Central memory CD8-positive, alpha-beta T cell (primary cell): ENCODE data around the gene BTBD16.

Experiments
- ATAC-seq: fragments of 150-1000 bp; cut with Tn5 transposase; replicated peaks from 2 replicates; pipeline ENCODE4 v1.10.0; 2022; ENCODE audit warnings: mild to moderate bottlenecking, moderate FRiP score, moderate number of reproducible peaks; ENCODE audit not compliant: poor library complexity, severe bottlenecking; ENCODE audit errors: extremely low read depth
- DNase-seq, 2 donors: peaks; one replicate each; pipeline ENCODE4 v3.0.0; 2021; ENCODE audit warnings: low spot score in 2 of 2
- H3K27ac Mint-ChIP-seq: one replicate; pipeline ENCODE4 v1.8.0; 2022; ENCODE audit warnings: low read depth, mild to moderate bottlenecking, moderate library complexity, mixed read lengths
- H3K27me3 Mint-ChIP-seq: one replicate; pipeline ENCODE4 v1.8.0; 2022; ENCODE audit warnings: mixed read lengths
- H3K36me3 Mint-ChIP-seq: one replicate; pipeline ENCODE4 v1.8.0; 2022; ENCODE audit warnings: mild to moderate bottlenecking, moderate library complexity, mixed read lengths; ENCODE audit not compliant: insufficient read depth
- H3K4me1 Mint-ChIP-seq: one replicate; pipeline ENCODE4 v1.8.0; 2022; ENCODE audit warnings: mixed read lengths
- H3K4me3 Mint-ChIP-seq: one replicate; pipeline ENCODE4 v1.8.0; 2022; ENCODE audit warnings: mild to moderate bottlenecking, moderate library complexity, mixed read lengths
- H3K9me3 Mint-ChIP-seq: one replicate; pipeline ENCODE4 v1.8.0; 2022; ENCODE audit warnings: mixed read lengths

BTBD16 gene

DNA sequence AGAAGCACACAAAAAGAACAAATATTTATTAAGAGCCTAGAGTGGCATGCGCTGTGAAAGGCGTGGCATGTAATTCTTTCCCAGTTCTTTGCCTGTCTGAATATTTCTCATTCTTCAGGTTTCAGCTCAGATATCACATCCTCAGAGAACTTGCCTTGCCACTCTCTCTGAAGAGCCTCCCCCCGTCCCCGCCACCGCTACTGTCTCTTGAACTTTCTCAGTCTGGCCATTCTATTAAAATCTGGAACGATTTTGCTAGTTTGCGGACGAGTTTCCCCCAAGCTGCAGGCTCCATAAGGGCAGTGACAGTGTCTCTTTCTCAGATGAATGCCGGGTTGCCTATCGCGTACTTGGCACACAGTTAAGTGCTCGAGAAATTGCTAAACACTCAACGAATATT, 102.6 kb downstream of the BTBD16 start:
- Mint-ChIP-seq H3K4me1 (peaks cover 25% of the 10 kb centered on the region), H3K27ac (peak overlapping the region; percentile 21), H3K9me3 (no peaks in the 10 kb centered on the region), H3K27me3 (peaks cover 11% of the 10 kb centered on the region), H3K4me3 (peak overlapping the region; percentile 84), H3K36me3 (peaks cover 11% of the 10 kb centered on the region)
- ATAC-seq (no peak), DNase-seq (no peak)

DNA sequence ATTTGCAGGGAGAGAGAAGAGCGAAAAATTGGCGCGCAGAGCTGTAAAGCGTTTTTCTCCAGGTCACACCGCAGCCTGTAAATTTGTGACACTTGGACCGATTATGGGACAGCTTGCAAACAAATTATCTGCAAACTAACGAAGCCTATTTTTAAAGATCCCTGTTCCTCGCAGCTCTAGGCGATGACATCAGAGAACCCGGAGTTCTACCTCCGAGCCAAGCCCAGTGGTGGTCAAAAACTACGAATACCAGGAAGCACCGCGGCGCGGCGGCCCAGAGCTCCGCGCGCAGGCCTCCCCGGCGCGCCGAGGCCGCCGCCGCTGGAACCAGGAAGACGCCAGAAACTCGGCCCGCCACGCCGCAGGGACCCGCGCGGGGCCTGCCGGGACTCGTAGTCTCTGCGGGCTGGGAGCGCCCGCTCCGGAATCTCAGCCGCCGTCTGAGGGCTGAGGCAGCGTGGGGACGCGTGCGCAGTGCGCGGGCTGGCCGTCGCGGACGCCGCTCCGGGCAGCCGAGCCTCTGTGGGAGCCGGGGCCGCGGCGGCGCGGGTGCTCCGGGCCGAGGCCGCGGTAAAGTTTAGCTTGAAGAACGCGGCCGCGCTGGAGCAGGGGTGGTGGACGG, 103.3 kb downstream of the BTBD16 start, which contains the start of gene PLEKHA1:
TSS of gene PLEKHA1 (plus strand) at position 472 of the 622 bp plus-strand sequence. CDS start 18,493 bp downstream, outside the sequence.
- H3K9me3 Mint-ChIP-seq = no peaks in the 10 kb centered on the region
- H3K27ac Mint-ChIP-seq = peak within 1 kb of the TSS; percentile 94
- H3K27me3 Mint-ChIP-seq = peaks cover 11% of the 10 kb centered on the region
- DNase-seq = peak; percentile 81 to 87
- H3K4me3 Mint-ChIP-seq = peak within 1 kb of the TSS; percentile 93
- peak; percentile 90 for ATAC-seq
- peaks cover 32% of the 10 kb centered on the region for H3K4me1 Mint-ChIP-seq
- peaks cover 11% of the 10 kb centered on the region for H3K36me3 Mint-ChIP-seq

DNA sequence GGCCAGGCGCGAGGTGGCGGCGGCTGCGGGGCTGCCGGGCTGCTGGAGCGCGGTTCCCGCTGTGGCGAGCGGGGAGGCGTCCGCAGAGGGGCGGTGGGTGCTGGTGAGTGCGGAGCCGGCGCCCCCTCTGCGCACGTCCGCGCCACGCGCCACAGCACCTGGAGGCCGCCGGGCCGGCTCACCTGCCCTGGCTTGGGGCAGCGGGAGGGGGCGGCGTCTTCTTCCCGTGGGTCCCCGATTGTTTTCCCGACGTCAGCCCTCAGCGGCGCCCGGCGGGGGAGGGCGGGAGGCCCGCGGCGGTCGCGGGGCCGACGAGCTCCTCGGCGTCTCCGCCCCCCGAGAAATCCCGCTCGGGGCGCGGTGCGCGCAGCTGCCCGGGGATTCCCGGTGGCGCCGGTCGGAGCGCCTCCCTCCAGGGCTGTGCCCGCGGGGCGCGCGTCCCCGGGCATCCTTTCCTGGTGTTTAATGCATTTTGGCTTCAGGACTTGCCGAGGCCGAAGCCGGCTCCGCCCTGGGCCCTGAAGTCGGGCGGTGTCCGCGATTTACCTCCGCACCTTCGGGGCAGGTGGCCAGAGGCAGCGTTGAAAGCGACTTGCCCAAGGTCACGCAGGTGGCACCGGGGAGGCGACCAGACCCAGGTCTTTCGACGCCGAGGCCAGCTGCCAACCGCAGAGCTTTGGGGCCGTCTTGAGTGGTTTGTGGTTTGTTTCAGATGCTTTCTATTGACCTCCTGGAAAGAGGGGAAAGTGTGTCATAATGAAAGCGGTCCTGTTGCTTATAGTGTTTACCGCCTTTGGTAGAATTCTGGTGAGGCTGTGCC, 104.0 kb downstream of the BTBD16 start:
- peaks cover 12% of the 10 kb centered on the region for H3K36me3 Mint-ChIP-seq
- ATAC-seq = peak; percentile 69
- H3K4me3 Mint-ChIP-seq = peak overlapping the region; percentile 93
- H3K27ac Mint-ChIP-seq = peak overlapping the region; percentile 94
- H3K9me3 Mint-ChIP-seq = no peaks in the 10 kb centered on the region
- H3K4me1 Mint-ChIP-seq = peaks cover 39% of the 10 kb centered on the region
- H3K27me3 Mint-ChIP-seq = peaks cover 11% of the 10 kb centered on the region
- DNase-seq = peak; percentile 55 to 71

DNA sequence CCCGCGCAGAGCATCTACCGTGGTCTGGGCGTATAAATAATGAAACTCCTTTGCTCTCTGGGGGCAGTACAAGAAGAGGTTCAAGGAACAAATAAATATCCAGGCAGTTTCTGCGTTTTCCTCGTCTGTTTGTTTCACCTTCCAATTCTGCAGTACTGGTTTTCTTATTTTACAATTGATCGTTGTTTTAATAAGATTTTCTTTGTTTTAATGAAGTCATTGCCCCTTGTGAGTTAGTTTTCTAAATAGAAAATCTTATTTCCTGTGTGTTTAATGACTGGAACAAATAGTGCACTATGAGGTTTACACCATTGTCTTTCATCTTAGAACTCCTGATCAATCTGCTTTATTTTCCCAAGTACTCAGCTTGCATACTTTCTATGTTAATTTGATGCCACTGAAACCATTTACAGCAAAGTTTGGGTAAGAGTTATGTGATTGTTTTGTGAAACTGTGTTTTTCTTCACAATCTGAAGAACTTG, 104.6 kb downstream of the BTBD16 start:
- no peaks in the 10 kb centered on the region for H3K9me3 Mint-ChIP-seq
- H3K4me3 Mint-ChIP-seq = peak overlapping the region; percentile 93
- peaks cover 45% of the 10 kb centered on the region for H3K4me1 Mint-ChIP-seq
- no peak for ATAC-seq
- no peak for DNase-seq
- H3K27ac Mint-ChIP-seq = peak overlapping the region; percentile 94
- peaks cover 7% of the 10 kb centered on the region for H3K27me3 Mint-ChIP-seq
- H3K36me3 Mint-ChIP-seq = peaks cover 12% of the 10 kb centered on the region

DNA sequence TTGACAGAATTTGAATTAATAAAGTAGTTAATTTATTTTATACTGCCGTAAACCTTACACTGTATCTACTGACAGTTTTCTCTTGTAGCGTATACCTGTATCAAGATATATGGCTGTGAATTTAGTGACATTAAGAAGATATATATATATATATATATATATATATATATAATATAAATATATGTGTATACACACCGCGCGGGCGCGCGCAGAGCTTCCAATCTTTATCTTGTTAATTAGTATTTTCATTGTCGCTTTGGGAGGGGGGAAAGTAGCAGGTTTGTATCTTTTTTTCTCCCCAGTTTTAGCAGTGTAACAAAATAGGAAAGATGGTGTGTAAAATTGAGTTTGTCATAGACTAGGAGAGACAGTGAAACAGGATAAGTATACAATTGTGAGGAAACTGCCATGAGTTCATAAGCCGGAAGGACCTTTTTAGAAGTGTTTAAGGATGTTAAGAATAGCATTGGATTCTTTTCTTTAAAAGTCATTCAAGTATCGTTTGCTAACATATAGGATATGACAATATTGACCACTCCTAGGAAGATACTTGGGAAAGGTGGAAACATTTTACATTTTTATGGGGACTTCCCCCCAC, 105.4 kb downstream of the BTBD16 start:
- no peak overlapping the region for H3K27ac Mint-ChIP-seq
- DNase-seq (no peak), ATAC-seq (no peak)
- no peaks in the 10 kb centered on the region for H3K9me3 Mint-ChIP-seq
- peaks cover 53% of the 10 kb centered on the region for H3K4me1 Mint-ChIP-seq
- no peaks in the 10 kb centered on the region for H3K27me3 Mint-ChIP-seq
- peak overlapping the region; percentile 93 for H3K4me3 Mint-ChIP-seq
- peaks cover 12% of the 10 kb centered on the region for H3K36me3 Mint-ChIP-seq

DNA sequence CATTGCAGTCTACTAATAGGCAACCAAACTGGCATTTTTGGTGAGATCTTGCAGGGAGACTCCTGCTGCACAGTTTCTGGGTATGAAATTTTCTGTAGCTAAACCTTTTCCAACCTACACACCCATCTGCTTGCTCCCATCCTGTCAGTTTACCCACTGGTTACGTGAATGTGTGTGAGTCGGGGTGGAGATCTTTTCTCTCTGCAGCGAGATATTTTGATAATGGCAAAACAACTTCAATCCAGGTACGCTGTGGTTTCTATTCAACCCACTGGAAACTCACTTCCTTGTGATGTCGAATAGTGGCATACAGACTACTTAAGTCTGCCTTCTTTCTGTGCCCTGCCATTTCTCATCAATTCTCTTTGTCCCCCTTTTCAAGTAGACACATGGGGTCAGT, 107.9 kb downstream of the BTBD16 start:
- DNase-seq = no peak
- no peak overlapping the region for H3K4me3 Mint-ChIP-seq
- no peaks in the 10 kb centered on the region for H3K27me3 Mint-ChIP-seq
- ATAC-seq = no peak
- peak overlapping the region; percentile 68 for H3K27ac Mint-ChIP-seq
- H3K9me3 Mint-ChIP-seq = no peaks in the 10 kb centered on the region
- peaks cover 62% of the 10 kb centered on the region for H3K4me1 Mint-ChIP-seq
- H3K36me3 Mint-ChIP-seq = peaks cover 10% of the 10 kb centered on the region

DNA sequence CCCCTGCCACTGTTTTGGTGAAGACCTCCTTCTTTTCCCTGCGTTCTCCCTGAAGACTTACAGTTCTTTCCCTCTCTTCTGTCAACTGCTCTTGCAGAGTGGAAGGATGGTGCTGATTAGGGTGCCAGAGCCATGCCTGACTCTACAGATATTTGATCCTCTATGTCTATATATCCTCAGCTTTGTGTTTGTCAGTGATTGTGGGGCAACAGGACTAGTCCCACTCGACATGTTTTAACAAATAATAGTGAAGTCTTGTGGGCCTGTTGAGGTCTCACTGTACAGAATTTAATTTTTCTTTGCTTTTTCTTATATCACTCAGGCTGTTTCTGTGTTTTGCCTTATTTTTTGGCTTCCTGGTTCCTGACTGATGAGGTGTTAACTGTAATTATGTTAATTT, 108.4 kb downstream of the BTBD16 start:
- H3K4me3 Mint-ChIP-seq = no peak overlapping the region
- peaks cover 6% of the 10 kb centered on the region for H3K36me3 Mint-ChIP-seq
- no peaks in the 10 kb centered on the region for H3K9me3 Mint-ChIP-seq
- peak overlapping the region; percentile 68 for H3K27ac Mint-ChIP-seq
- no peak for ATAC-seq
- DNase-seq = no peak
- peaks cover 61% of the 10 kb centered on the region for H3K4me1 Mint-ChIP-seq
- H3K27me3 Mint-ChIP-seq = no peaks in the 10 kb centered on the region

DNA sequence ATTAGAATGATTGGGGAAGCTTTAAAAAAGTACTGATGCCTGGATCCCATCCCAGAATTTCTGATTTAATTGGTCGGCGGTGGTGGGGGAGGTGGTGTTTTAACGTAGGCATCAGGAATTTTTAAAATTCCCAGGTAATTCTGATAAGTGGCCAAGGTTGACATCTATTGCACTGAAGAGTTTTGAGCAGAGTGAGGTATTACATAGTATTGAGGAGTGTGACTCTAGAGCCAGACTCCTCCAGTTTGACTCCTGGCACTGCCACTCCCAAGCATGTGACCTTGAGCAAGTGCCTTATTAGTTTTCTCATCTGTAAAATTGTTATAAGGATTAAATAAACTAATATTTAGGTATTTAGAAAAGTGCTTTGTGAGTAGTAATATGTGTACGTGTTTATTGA, 109.6 kb downstream of the BTBD16 start:
- Mint-ChIP-seq H3K9me3 (no peaks in the 10 kb centered on the region), H3K27me3 (no peaks in the 10 kb centered on the region), H3K4me3 (no peak overlapping the region), H3K27ac (no peak overlapping the region), H3K36me3 (peaks cover 3% of the 10 kb centered on the region), H3K4me1 (peaks cover 60% of the 10 kb centered on the region)
- no peak for DNase-seq
- ATAC-seq = no peak

DNA sequence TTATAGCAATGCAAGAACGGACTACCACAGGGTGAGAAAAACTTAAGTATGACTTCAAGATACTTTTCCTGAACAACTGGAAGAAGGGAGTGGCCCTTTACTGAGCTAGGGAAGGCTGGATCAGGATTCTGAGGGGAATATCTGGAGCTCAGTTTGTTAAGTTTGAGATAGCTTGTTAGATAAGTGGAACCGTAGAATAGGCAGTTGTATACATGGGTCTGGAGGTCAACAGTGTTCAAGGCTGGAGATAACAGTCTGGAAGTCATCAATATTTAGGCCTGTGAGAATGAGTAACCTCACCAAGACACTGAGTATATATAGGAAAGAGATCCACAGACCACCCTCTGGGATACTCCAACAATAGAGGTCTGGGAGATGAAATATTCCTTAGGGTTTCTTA, 110.6 kb downstream of the BTBD16 start:
- H3K4me3 Mint-ChIP-seq = no peak overlapping the region
- no peak for DNase-seq
- H3K27ac Mint-ChIP-seq = no peak overlapping the region
- H3K27me3 Mint-ChIP-seq = no peaks in the 10 kb centered on the region
- H3K9me3 Mint-ChIP-seq = no peaks in the 10 kb centered on the region
- no peak for ATAC-seq
- peaks cover 3% of the 10 kb centered on the region for H3K36me3 Mint-ChIP-seq
- H3K4me1 Mint-ChIP-seq = peaks cover 59% of the 10 kb centered on the region

DNA sequence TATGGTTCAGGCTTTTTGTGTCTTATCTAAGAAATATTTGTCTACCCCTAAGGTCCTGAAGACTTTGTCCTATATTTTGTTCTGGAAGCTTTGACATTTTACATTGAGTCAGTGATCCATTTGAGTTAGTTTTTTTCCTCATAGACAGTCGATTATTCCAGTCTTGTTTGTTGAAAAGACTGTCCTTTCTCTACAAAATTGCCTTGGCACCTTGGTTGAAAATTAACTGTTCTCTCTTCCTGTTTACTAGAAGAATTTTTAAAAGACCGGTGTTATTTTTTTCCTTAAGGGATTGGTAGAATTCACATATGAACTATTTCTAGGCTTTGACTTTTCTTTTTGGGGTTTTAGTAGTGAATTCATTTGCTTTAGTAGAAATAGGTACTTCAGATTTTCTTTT, 115.4 kb downstream of the BTBD16 start:
- Mint-ChIP-seq H3K4me1 (peaks cover 65% of the 10 kb centered on the region), H3K9me3 (no peaks in the 10 kb centered on the region), H3K4me3 (no peak overlapping the region), H3K27me3 (no peaks in the 10 kb centered on the region), H3K27ac (peak overlapping the region; percentile 53), H3K36me3 (peaks cover 5% of the 10 kb centered on the region)
- no peak for DNase-seq
- ATAC-seq = no peak

DNA sequence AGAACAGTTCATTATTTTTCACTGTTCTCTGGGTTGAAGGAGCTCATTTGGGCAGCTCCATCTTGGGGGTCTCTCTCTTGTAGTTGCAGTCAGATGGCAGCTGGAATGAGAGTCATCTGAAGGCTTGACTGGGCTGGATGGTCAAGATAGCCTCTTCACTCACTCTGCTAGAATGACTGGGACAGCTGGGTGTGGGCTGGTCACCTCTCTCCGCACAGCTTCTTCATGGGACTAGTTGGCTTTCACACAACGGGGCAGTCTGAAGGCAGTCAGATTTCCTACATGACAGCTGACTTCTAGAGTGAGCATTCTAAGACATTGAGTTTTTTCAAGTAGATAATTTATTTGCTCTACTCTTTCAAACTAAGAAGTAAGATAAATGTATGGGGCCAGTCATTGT, 116.5 kb downstream of the BTBD16 start:
- Mint-ChIP-seq H3K27ac (no peak overlapping the region), H3K9me3 (no peaks in the 10 kb centered on the region), H3K36me3 (peaks cover 7% of the 10 kb centered on the region), H3K4me3 (no peak overlapping the region), H3K4me1 (peaks cover 61% of the 10 kb centered on the region), H3K27me3 (no peaks in the 10 kb centered on the region)
- ATAC-seq = no peak
- no peak for DNase-seq
